ENCODE results near the gene FSD1.
A peak's percentile ranks its signal among the peaks of the same experiment; 100 is the strongest.
"Not testable (repeated sequence)": the region's sequence is repeated elsewhere in the genome, so short reads cannot be mapped to it uniquely, and the experiment has no call there.

Gene FSD1

DNA sequence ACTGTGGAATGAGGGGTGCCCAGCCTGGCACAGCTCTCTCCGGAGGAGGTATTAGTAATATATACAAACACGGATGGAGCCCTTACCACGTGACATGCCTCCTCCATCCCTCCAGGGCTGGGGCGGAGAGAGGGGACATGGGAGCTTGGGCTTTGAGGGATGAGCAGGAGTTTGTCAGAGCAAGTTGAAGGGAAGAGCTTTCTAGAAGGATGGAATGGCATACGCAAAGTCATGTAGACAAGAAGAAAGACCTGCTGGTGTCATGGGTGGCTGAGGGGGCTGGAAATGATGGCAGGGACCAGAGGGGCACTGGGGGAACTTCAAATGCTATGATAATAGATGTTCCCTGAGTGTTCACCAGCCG, 41.6 kb downstream of the FSD1 start:
- no peak for DNase-seq

GRCh38 chr19:4347521-4347920, 43.1 kb downstream of the FSD1 start:
- no peak for DNase-seq

- DNase-seq, result not testable (repeated sequence)
Observed at GRCh38 chr19:4349225-4349624, 44.8 kb downstream of the FSD1 start.

GRCh38 chr19:4350111-4350510, 45.7 kb downstream of the FSD1 start:
- DNase-seq, result no peak

DNA sequence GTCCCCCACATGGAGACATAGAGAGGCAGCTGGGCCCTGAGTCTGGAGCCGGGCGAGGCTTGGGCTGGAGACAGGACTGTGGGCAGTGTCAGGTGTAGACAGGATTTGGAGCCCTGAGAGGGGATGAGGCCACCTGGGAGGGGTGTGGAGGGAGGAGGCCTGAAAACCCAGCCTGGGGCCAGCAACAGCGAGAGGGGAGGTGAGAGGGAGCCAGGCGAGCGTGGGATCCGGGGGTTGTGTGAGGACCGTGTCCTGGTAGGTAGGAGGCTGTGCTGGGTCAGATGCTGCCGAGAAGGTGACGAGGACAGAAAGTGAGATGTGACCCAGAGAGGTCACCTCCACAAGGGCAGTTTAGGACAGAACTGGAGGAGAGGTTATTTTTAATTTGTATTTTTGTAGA, 46.3 kb downstream of the FSD1 start:
- no peak for DNase-seq

GRCh38 chr19:4352701-4353121, 48.3 kb downstream of the FSD1 start:
- peak; percentile 57 for DNase-seq

DNA sequence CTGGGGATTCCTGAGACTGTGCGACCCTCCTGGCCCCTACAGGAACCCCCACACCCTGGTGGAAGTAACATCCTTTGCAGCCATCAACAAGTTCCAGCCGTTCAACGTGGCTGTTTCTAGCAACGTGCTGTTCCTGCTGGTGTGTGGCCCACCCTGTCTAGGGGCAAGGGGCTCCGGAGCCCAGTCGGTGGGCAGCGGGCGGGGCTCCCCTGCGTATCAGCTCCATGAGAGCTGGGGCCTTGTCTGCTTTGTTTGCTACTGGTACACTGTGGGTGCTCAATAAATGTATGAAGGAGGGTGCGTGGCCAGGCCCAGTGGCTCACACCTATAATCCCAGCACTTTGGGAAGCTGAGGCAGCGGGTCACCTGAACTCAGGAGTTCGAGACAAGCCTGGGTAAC, 49.9 kb downstream of the FSD1 start:
- DNase-seq, result no peak

DNA sequence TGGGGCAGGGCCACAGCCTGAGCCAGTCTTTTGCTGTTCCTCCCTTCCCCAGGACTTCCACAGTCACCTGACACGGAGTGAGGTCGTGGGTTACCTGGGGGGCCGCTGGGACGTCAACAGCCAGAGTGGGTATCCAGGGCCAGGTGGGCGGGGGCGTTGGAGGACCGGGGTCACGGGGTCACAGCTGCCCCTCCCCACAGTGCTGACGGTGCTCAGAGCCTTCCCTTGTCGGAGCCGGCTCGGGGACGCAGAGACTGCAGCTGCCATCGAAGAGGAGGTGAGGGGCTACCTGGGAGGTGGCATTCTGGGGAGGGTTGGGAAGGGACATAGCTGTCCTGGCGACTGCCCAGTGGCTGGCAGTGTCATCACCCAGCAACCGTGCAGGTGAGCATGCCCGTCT, 50.5 kb downstream of the FSD1 start:
- DNase-seq, result no peak

DNA sequence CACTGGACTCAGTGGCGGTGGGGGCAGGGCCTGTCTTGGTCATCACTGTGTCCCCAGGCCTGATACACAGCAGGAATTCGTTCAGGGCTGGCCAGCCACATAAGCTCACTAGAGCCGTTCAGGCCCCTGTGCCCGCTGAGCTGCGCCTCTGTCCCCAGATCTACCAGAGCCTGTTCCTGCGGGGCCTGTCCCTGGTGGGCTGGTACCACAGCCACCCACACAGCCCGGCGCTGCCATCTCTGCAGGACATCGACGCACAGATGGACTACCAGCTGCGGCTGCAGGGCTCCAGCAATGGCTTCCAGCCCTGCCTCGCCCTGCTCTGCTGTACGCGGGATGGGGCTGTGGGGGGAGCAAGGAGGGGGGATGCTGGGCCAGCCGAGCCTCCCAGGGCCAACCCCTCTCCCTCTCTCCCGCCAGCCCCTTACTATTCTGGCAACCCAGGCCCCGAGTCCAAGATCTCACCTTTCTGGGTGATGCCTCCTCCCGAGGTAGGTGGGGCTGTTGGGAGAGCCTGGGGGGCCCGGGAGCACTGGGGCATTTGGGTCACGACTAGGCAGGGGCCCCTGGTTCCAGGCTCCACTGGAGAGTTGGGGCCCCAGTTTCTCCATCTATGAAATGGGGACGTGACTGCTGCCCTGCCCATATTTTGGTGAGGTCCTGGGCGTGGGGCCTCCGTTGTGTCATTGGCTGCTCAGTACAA, 52.8 kb downstream of the FSD1 start:
- DNase-seq, result no peak

DNA sequence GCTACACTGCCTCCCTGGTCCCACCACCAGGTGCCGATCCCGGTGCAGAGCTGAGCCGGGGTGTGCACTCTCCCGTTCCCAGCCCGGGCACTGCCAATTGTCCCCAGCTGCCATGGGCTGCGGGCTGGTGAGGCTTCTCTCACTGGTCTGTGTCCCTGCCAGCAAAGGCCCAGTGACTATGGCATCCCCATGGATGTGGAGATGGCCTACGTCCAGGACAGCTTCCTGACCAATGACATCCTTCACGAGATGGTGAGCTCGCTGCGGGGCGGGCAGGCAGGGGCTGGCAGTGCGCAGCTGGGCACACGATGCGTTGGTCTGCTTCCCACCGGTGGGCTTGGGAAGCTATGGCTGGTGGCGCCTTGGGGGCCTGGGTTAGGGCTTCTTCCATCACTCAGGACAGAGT, 53.5 kb downstream of the FSD1 start:
- DNase-seq, result no peak

GRCh38 chr19:4358709-4359626, 54.6 kb downstream of the FSD1 start:
- DNase-seq, result no peak

GRCh38 chr19:4359627-4360000, 55.2 kb downstream of the FSD1 start:
- no peak for DNase-seq

- DNase-seq, result no peak
Observed at GRCh38 chr19:4360081-4360569, 55.7 kb downstream of the FSD1 start.

DNA sequence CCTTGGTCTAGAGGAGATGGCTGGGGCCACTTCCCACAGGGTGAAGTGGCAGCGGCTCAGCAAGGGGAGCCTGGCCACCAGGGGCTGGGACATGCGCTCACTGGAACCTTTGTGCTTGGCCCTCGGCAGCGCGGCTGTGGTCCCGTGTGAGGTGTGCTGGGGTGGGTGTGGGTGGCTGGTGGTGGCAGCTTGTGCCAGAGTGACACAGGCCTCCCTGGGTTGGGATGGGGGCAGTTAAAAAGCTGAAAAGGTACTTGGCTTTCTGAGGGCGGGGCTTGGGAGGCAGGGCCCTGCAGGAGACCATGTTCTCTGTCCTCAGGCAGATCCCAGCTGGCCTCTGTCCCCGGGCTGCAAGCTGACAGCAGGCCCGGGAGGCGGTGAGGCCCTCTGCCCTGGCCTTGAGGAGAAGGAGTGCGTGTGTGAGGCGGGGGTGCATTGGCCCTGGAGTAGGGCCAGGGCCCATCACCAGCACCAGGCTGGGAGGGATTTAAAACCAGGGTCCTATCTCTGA, 56.3 kb downstream of the FSD1 start:
- no peak for DNase-seq

- DNase-seq, result no peak
Observed at GRCh38 chr19:4361152-4362046, 57.0 kb downstream of the FSD1 start.

- DNase-seq, result no peak
Observed at GRCh38 chr19:4362101-4362828, 57.9 kb downstream of the FSD1 start.

- no peak for DNase-seq
Observed at GRCh38 chr19:4362831-4363545, 58.6 kb downstream of the FSD1 start.

DNA sequence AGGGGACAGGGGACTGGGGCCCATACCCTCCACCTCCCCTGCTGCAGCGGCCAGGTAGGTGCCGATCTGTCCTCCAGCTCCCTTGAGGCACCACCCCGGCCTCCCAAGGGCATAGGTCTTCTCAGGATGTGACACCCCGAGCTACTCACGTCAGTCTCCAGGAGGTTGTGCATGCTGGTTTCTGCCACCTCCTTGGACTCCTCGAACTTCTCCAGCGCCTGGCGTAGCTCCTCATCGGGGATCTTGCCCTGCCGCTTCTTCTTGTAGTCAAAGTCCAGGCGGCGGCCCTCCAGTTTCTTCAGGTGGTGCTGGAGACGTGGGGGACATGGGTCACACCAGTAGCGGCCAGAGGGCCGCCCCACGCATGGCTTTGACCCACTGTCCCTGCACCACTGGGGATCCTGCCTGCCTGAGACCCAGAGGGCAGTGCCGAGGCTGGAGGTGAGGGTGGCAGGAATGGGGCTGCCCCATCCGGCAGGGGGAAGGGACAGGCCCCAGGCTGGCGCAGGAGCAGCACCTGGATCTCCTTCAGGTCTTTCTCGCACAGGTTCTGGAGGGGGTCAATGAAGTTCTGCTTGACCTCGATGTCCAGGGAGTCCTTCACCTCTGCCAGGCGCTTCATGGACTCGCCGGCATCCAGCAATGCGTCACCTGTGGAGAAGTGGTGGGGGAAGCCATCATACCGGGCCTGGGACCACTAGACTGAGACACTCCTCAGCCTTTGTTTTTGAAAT, 59.3 kb downstream of the FSD1 start:
- no peak for DNase-seq

GRCh38 chr19:4365341-4365740, 60.9 kb downstream of the FSD1 start:
- DNase-seq, result no peak

GRCh38 chr19:4365791-4366665, 61.6 kb downstream of the FSD1 start:
- DNase-seq, result no peak

Measured in fibroblast of skin of right biceps (primary cell).